HepG2 (cell line): ENCODE data around the gene ITGB2. TPM values are rescaled to one million over a fixed set of nuclear protein-coding genes. Genes with fewer than 3 reads are reported as not detected.

Experiments used
- ATAC-seq: fragments of 200-7000 bp; cut with Tn5 transposase; 3 replicates; pipeline ENCODE4 v1.9.1; 2020; ENCODE audit warnings: mild to moderate bottlenecking, moderate library complexity
- BruUV-seq: library from RNA; stranded (reverse); fragments of 400-500 nt; replicated peaks from 2 replicates; lab custom pipeline; 2021; lab: Mats Ljungman, UMichigan
- CTCF ChIA-PET: fragments of 300-600 bp; formaldehyde crosslinking; extraction: SDS; loops from one replicate; lab custom pipeline; 2021; ENCODE audit warnings: low total read pairs, inconsistent platforms, low intra/inter-chr PET ratio; lab: Yijun Ruan, JAX
- POLR2A ChIA-PET: fragments of 350-600 bp; sonication (Branson Sonifier 250); formaldehyde crosslinking; loops from one replicate; lab custom pipeline; 2020; ENCODE audit warnings: antibody characterized with exemption, inconsistent platforms; lab: Yijun Ruan, JAX
- DNase-seq: peaks from one replicate; pipeline ENCODE4 v3.0.0-alpha.2; 2015; ENCODE audit warnings: low spot score
- FAIRE-seq: peaks from 3 replicates; lab custom pipeline; 2011; peaks lifted over from hg19 to GRCh38; lab: Jason Lieb, UNC
- H2AFZ ChIP-seq: one replicate; pipeline ENCODE4 v1.6.1; 2011; ENCODE audit warnings: low read length, inconsistent platforms
- H3K27ac ChIP-seq: fragments of 300-600 bp; 3 replicates; pipeline ENCODE4 v1.8.0; 2011; ENCODE audit warnings: mixed run types, mild to moderate bottlenecking, mixed read lengths, low read length, inconsistent platforms; ENCODE audit not compliant: insufficient read depth; ENCODE audit errors: extremely low read length
- H3K27me3 ChIP-seq, 2 experiments: fragments of 200-600 bp in 1 of 2; 2 replicates in 1 of 2; 3 replicates in 1 of 2; pipeline versions ENCODE4 v1.6.0 to v1.8.0; 2011; ENCODE audit warnings: low read length in 2 of 2, mild to moderate bottlenecking in 2 of 2, moderate library complexity in 2 of 2, inconsistent platforms in 1 of 2; ENCODE audit not compliant: insufficient read depth in 2 of 2, control insufficient read depth in 1 of 2
- H3K36me3 ChIP-seq, 2 experiments: fragments of 200-600 bp in 1 of 2; replicated peaks in 1 of 2; 2 replicates in 1 of 2; 3 replicates in 1 of 2; pipeline versions ENCODE4 v1.5.1 to v1.8.0; 2011; ENCODE audit warnings: low read length in 2 of 2, inconsistent platforms in 1 of 2; ENCODE audit not compliant: insufficient read depth in 2 of 2, control insufficient read depth in 1 of 2
- H3K4me1 ChIP-seq: 2 replicates; pipeline ENCODE4 v1.5.1; 2012; ENCODE audit warnings: low read length, inconsistent platforms; ENCODE audit not compliant: insufficient read depth
- H3K4me2 ChIP-seq: 2 replicates; pipeline ENCODE4 v1.6.0; 2011; ENCODE audit warnings: low read depth, low read length, inconsistent platforms
- H3K4me3 ChIP-seq, 3 experiments: fragments of 200-600 bp in 1 of 3; sonication (generic), shearing (Covaris generic) in 1 of 3; replicated peaks in 1 of 3; 2 replicates each; pipeline ENCODE4 v1.5.1; 2011 to 2016; ENCODE audit warnings: low read length in 3 of 3, inconsistent platforms in 2 of 3, low read depth in 2 of 3, mild to moderate bottlenecking in 2 of 3, control low read depth in 1 of 3, mixed read lengths in 1 of 3; ENCODE audit not compliant: insufficient read depth in 1 of 3
- H3K79me2 ChIP-seq: one replicate; pipeline ENCODE4 v1.6.1; 2011; ENCODE audit warnings: low read length, inconsistent platforms; ENCODE audit not compliant: insufficient read depth
- H3K9ac ChIP-seq: 2 replicates; pipeline ENCODE4 v1.6.0; 2011; ENCODE audit warnings: mild to moderate bottlenecking, low read depth, low read length, inconsistent platforms; ENCODE audit not compliant: insufficient read depth
- H3K9me3 ChIP-seq: 2 replicates; pipeline ENCODE4 v1.5.1; 2012; ENCODE audit warnings: mild to moderate bottlenecking, low read length
- H4K20me1 ChIP-seq: 2 replicates; pipeline ENCODE4 v1.6.0; 2011; ENCODE audit warnings: inconsistent platforms, mild to moderate bottlenecking, low read length, moderate library complexity; ENCODE audit not compliant: insufficient read depth
- DBP ChIP-seq: sonication (generic); formaldehyde crosslinking; IDR thresholded peaks from 2 replicates; pipeline ENCODE4 v1.4.0; 2020; ENCODE audit warnings: missing genetic modification reagents; ENCODE audit errors: not compliant biosample characterization
- EEA1 ChIP-seq: sonication (generic); formaldehyde crosslinking; IDR thresholded peaks from 2 replicates; pipeline ENCODE4 v1.5.1; 2020; ENCODE audit warnings: mild to moderate bottlenecking, missing genetic modification reagents, borderline replicate concordance
- HNRNPLL ChIP-seq: fragments of 200-400 bp; formaldehyde crosslinking; IDR thresholded peaks from 2 replicates; pipeline ENCODE4 v1.6.1; 2017; ENCODE audit warnings: mild to moderate bottlenecking, low read depth, low read length; ENCODE audit not compliant: poor library complexity, severe bottlenecking
- LRRFIP1 ChIP-seq: sonication (generic); formaldehyde crosslinking; conservative IDR thresholded peaks from 2 replicates; pipeline ENCODE4 v1.4.0; 2020; ENCODE audit warnings: missing genetic modification reagents
- POLR2G ChIP-seq: fragments of 200-400 bp; formaldehyde crosslinking; IDR thresholded peaks from 2 replicates; pipeline ENCODE4 v1.6.1; 2018; ENCODE audit warnings: mild to moderate bottlenecking, low read depth, low read length, moderate library complexity
- ZFP1 ChIP-seq: IDR thresholded peaks from 2 replicates; pipeline ENCODE4 v1.6.1; 2016
- ZNF589 ChIP-seq: sonication (generic); formaldehyde crosslinking; conservative IDR thresholded peaks from 2 replicates; pipeline ENCODE4 v1.8.0; 2022; ENCODE audit warnings: mild to moderate bottlenecking, moderate library complexity, missing genetic modification reagents
- ZNF660 ChIP-seq: sonication (generic); formaldehyde crosslinking; IDR thresholded peaks from 2 replicates; pipeline ENCODE4 v1.5.1; 2020; ENCODE audit warnings: mild to moderate bottlenecking, low read depth, missing genetic modification reagents, borderline replicate concordance
- ZNF687 ChIP-seq: sonication (generic); formaldehyde crosslinking; IDR thresholded peaks from 2 replicates; pipeline ENCODE4 v1.5.1; 2020; ENCODE audit warnings: mild to moderate bottlenecking, missing genetic modification reagents, moderate library complexity
- WGBS: methylation state at CpG from one replicate; pipeline ENCODE4 v1.1.6; 2017; ENCODE audit warnings: low lambda C conversion rate; 5-methylcytosine and 5-hydroxymethylcytosine counted together
- in situ Hi-C: cut with HindIII; loops from 2 replicates; pipeline ENCODE4 v1.10.0; 2017; ENCODE audit warnings: low pct_unique_long_range_greater_than_20kb; ENCODE audit not compliant: extremely low pct_ligation_motif_present
- intact Hi-C: fragments of 100-400 bp; cut with micrococcal nuclease; formaldehyde crosslinking; loops from one replicate; pipeline ENCODE4 v1.10.0; 2022; ENCODE audit not compliant: unreplicated experiment
- polyA plus RNA-seq, 8 experiments: library from polyadenylated mRNA; depleted of rRNA in 3 of 8; stranded (reverse) in 7 of 8; unstranded in 1 of 8; fragments of >200 nt; fragmentation: Illumina TruSeq in 4 of 8; extraction: Trizol in 4 of 8; gene quantifications; 2 replicates each; pipeline versions ENCODE4 v1.2.1 to v1.2.3, GENCODE V29; 2011 to 2016; ENCODE audit warnings: low read depth in 4 of 8, missing spikeins in 1 of 8, mixed read lengths in 1 of 8; ENCODE audit not compliant: insufficient read depth in 1 of 8
- total RNA-seq, 5 experiments: library from RNA; depleted of rRNA; stranded (reverse); fragments of >200 nt; fragmentation: Illumina TruSeq; extraction: Trizol; gene quantifications; 2 replicates each; pipeline ENCODE4 v1.2.3, GENCODE V29; 2016; ENCODE audit warnings: low read depth in 1 of 5

The ITGB2 gene
- total and polyA plus RNA-seq, 2 of the 13 experiments (the other 11 are each of a cell fraction or from before 2014, with no cell fraction given): 4.2 to 18.0 TPM

GRCh38 chr21:44858291-44858690 lies 62.4 kb downstream of the ITGB2 start:
- peaks cover 93% of the 10 kb centered on the region for H3K79me2 ChIP-seq
- H3K4me1 ChIP-seq: peaks cover 20% of the 10 kb centered on the region; the same call in 1 of the 2 replicates
- no peaks in the 10 kb centered on the region for H3K9me3 ChIP-seq
- H3K27me3 ChIP-seq: no peaks in the 10 kb centered on the region
- peaks cover 99% of the 10 kb centered on the region for H4K20me1 ChIP-seq
- ATAC-seq: no peak
- peaks cover 58 to 95% of the 10 kb centered on the region in 2 experiments for H3K36me3 ChIP-seq
- 91% methylated on average over 13 of the region's 15 CpGs for WGBS
- intact Hi-C loops (no loop called here), in situ Hi-C loops (no loop called here)
- CTCF ChIA-PET: no interaction called here
- BruUV-seq: no TSS peak
- no peak overlapping the region for H2AFZ ChIP-seq
- FAIRE-seq: no peak
- POLR2A ChIA-PET: no interaction called here
- no peak for TF ChIP-seq DBP (CRISPR knock-in tag)
- TF ChIP-seq POLR2G: 0 out of 2 replicates have a peak, but pooled peaks have one; percentile 24
- H3K4me3 ChIP-seq: no peak overlapping the region
- no peak overlapping the region for H3K9ac ChIP-seq
- H3K27ac ChIP-seq: no peak overlapping the region
- DNase-seq: no peak
- no peak overlapping the region for H3K4me2 ChIP-seq

- Histone ChIP-seq H3K27me3 (no peaks in the 10 kb centered on the region), H3K9me3 (no peaks in the 10 kb centered on the region), H3K4me1 (peaks cover 17% of the 10 kb centered on the region), H3K27ac (no peak overlapping the region), H3K4me2 (no peak overlapping the region), H3K4me3 (no peak overlapping the region), H4K20me1 (peaks cover 98% of the 10 kb centered on the region), H2AFZ (no peak overlapping the region), H3K36me3 (peaks cover 54 to 94% of the 10 kb centered on the region in 2 experiments), H3K9ac (no peak overlapping the region), H3K79me2 (peaks cover 88% of the 10 kb centered on the region)
- no peak for ATAC-seq
- intact Hi-C loops (no loop called here), in situ Hi-C loops (no loop called here)
- no peak for DNase-seq
- WGBS: 94% methylated on average over 14 of the region's 16 CpGs
- FAIRE-seq: no peak
- no TSS peak for BruUV-seq
- CTCF ChIA-PET: no interaction called here
- POLR2A ChIA-PET: no interaction called here
- no peak for TF ChIP-seq ZNF687 (CRISPR knock-in tag)
- TF ChIP-seq ZNF589 (CRISPR knock-in tag): no peak
- no peak for TF ChIP-seq LRRFIP1 (CRISPR knock-in tag)
- TF ChIP-seq ZNF660 (CRISPR knock-in tag): no peak
- no peak for TF ChIP-seq ZFP1 (CRISPR knock-in tag)
- no peak for TF ChIP-seq HNRNPLL
- no peak for TF ChIP-seq EEA1 (CRISPR knock-in tag)
Observed at GRCh38 chr21:44857127-44857892, 63.4 kb downstream of the ITGB2 start.
